CD4-positive, alpha-beta T cell treated with Interleukin-4 for 4 hours (primary cell): ENCODE results near the gene PIMREG.

Experiments used
- DNase-seq: peaks from one replicate; pipeline ENCODE4 v3.0.0-alpha.2; 2020

Gene PIMREG

DNA sequence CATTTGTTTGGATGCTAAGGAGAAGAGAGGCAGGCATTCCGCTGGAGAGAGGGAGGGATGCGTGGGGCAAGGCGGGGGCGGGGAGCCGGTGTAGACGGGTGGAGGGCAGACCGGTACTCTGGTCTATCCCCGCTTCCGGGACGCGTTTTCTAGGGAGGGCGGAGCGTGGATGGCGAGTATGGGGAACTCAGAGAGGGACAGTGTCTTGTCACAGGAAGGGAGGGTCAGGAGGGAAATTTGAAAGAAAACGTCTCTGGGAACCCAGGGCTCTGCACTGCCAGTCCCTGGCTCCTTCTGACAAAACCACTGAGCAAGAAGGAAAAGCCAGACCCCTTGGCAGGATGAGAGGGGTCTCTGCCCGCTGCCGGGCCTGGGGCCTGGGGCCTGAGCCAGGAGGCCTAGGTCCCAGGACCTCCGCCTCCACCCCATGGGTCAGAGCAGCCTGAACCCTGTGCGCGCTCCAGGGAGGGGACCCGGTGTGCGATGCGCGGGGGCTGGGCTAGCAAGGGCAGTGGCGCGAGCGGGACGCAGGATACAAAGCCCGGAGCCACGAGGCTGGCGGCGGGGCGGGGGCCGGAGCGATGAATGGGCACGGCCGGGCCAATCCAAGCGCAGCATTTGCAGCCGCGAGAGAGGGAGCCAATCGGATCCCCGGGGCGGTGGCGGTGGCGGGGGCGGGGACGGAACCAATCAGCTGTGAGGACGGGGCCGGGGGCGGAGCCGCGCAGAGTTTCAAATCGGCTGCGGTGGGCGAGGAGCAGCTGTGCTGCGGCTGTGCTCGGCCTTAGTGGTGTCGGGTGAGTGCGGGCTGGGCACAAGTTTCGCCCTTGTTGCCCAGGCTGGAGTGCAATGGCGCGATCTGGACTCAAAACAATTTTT, at the start of gene PIMREG:
PIMREG (plus strand) TSS at position 764 of the 879 bp plus-strand sequence. CDS start 656 bp downstream, outside the sequence.
- DNase-seq, result peak; percentile 82

DNA sequence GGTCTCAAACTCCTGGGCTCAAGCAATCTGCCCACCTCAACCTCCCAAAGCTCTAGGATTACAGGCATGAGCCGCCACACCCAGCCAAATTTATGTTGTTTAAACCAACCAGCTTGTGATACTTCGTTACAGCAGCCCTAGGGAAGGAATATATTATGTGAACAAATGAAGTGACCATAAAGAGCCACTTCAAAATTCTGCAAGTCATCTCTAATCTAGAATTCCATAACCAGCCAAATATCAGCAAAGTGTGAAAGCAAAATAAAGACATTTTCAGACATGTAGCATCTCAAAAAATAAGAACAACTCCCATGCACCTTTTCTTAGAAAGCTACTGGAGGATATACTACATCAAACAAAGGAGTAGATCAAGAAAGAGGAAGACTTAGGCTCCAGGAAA, 45.3 kb upstream of the PIMREG start:
- no peak for DNase-seq

GRCh38 chr17:6402258-6402657, 42.0 kb upstream of the PIMREG start:
- DNase-seq, result no peak

DNA sequence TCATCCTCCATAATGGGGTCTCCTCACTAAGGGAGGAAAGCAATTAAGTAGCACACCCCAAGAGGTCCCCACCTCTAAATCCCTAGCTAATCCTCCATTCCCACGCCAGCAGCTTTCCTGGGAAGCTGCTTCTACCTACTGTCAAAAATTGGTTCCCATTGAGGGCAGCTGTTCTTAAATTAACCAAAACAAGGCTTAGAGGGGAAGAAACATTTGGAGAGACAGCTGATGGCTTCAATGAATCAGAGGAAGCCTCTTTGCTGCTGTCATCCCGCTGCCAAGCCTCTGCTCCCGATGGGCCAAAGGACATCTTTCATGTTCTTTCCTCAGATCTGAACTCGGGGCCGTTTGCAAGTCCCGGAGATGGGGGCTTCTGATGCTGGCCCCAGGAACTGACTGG, 36.0 kb upstream of the PIMREG start:
- no peak for DNase-seq

- no peak for DNase-seq
Measured at GRCh38 chr17:6408735-6409134, 35.5 kb upstream of the PIMREG start.

GRCh38 chr17:6413065-6413464, 31.2 kb upstream of the PIMREG start:
- no peak for DNase-seq

DNA sequence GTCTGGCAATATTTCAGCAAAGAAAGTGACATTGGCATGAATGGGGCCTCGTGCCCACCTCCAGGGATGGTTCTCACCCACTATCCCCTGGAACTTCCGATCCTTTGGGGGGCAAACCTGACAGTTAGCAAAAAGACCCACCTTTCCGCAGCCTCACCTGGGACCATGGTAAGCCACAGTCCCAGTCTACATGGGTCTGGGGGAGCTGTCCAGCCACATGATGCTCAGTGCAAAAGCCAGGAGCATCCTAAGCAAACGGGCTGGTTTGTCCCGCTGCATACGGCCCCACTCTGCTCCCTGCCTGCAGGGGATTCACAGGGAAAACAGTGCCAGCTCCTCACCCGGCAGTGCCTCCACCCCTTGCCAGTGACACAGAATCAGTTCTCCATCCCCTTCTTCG, 28.6 kb upstream of the PIMREG start:
- DNase-seq, result no peak

DNA sequence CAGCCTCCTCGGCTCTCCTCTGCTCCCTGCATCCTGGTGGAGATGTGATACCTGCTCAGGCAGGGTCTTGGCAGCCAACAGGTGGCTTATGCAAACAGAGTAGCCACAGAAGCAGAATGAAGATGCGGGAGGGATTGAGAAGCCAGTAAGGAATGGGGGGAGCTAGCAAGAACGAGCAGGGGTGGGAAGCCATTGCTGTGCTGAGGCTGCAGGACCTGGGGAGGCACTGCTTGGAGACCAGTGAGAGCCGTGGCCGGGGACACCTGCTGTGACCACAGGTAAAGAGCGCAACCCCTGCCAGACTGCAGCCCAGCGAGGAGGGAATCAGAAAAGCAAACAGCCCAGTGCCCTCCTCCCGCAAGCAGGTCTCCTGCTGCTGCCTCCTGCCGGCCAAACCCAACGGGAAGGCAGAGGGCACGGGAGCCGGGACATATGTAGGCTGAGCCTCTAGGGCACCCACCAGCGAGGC, 24.0 kb upstream of the PIMREG start:
- DNase-seq, result no peak

GRCh38 chr17:6421700-6422604, 22.3 kb upstream of the PIMREG start:
- peak; percentile 71 for DNase-seq

DNA sequence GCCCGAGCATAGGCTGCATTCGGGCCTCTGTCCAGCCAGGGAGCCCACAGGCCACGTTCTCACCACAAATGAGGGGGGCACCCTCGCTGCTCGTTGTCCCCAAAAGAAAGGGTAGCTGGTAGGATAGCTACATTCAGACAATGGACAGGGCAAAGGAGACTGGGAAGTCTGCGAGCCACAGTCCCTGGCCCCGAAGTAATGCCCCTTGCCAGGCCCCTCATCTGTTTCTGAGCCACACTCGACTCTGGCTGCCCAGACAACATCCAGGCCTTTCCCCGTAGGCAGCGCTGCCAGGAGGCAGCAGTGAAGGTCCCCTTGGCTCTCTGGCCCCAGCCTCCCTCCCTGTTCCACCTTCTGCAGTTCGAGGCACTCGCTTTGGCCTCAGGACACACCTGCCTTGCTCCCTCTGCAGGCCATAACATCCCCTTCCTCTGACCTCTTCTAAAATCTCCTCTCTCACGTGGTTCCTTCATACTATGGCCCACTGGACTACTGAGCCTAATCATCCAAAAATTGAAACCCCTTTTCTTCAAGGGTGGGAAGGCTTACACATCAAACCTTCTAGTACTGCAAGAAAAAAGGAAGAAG, 21.5 kb upstream of the PIMREG start:
- DNase-seq, result no peak

- DNase-seq, result no peak
Measured at GRCh38 chr17:6423931-6424330, 20.3 kb upstream of the PIMREG start.

DNA sequence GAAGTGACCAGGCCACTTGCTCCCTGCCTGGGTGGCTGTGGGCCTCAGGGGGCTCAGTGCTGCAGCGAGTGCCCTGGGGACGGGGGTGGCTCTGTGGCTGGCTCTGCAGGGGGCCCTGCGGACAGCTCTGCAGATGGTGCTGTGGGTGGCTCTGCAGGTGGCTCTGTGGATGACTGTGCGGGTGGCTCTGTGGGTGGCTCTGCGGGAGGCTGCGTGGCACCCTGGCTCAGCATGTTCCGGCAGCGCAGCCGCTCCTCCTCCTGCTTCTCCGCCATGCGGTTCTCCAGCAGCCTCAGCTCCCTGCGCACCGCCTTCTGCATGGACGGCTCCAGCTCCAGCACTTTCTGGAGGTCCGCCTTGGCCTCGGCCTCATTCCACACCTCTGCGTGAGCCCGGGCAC, 18.8 kb upstream of the PIMREG start:
- DNase-seq, result no peak

- no peak for DNase-seq
Measured at GRCh38 chr17:6426356-6427101, 17.7 kb upstream of the PIMREG start.

- DNase-seq, result peak; percentile 46
Measured at GRCh38 chr17:6427279-6427781, 16.9 kb upstream of the PIMREG start.

- DNase-seq, result no peak
Measured at GRCh38 chr17:6428207-6428965, 15.9 kb upstream of the PIMREG start.

DNA sequence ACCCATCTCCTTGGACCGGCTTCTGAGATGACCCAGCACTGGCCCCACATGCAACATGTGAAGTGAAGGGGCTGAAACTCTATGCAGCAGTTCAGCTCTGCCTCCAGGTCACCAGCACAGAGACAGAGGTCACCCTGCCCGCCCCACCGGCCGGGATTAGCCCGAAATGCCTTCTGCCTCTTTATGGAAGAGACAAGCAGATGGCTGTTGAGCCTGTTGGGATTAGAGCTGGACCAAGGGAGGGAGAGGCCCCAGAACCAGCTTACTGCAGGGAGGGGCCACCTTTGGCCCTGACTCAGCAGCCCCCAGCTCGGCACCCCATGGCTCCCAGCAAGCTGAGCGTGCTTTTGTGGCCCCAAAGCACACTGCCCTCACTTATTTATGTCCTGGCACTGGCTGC, 15.0 kb upstream of the PIMREG start:
- no peak for DNase-seq

- DNase-seq, result no peak
Measured at GRCh38 chr17:6430769-6431168, 13.5 kb upstream of the PIMREG start.

DNA sequence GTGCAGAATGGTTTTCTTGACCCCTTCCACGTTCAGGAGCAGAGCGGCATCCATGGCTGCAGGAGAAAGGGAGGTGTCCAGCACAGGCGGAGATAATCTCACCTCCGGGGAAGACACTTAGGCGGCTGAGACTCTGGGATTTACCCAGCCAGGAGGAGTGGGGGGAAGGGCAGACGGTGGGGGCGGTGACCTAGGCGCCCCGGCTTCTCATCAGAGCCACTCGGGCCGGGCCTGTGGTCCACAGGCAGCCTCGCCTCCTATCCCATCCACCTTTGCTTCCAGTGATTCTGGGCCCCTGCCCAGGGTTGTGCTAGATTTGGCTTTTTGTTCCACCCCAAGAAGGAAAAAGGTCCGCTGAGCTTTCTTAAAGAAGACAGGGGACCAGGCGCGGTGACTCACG, 9.2 kb upstream of the PIMREG start, which contains the start of gene AIPL1:
AIPL1 (minus strand) TSS at position 71 of the 400 bp plus-strand sequence; CDS start at position 54, 17 bp downstream.
- DNase-seq, result no peak

- peak; percentile 56 for DNase-seq
Measured at GRCh38 chr17:6435968-6436367, 8.3 kb upstream of the PIMREG start.

DNA sequence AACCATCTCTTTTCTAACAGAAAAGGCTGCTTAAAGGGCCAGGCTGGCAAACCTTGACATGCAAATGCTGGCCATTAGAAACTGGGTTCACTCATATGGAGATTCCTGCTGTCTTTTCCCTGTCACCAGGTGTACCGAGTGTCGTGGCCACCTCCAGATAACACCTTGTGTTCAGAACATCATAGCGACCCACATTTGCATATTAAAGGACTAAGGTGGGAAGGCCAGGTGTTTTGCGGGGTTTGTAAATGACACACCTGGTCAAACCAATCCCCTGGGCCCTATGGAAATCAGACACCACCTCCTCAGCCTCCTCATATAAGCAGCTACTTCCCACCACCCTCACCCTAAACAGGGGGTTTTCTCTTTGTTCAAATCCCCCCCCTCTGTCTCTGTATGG, 6.8 kb upstream of the PIMREG start:
- DNase-seq, result no peak

GRCh38 chr17:6437956-6438355, 6.3 kb upstream of the PIMREG start:
- no peak for DNase-seq
